ENCODE results near the gene PLGRKT. TPM values are rescaled to one million over a fixed set of nuclear protein-coding genes. Genes with fewer than 3 reads are reported as not detected.
"Not testable (repeated sequence)": the region's sequence is repeated elsewhere in the genome, so short reads cannot be mapped to it uniquely, and the experiment has no call there.

PLGRKT gene
- total and polyA plus RNA-seq, 2 experiments from 2014 or later, result 28.3 to 40.3 TPM

DNA sequence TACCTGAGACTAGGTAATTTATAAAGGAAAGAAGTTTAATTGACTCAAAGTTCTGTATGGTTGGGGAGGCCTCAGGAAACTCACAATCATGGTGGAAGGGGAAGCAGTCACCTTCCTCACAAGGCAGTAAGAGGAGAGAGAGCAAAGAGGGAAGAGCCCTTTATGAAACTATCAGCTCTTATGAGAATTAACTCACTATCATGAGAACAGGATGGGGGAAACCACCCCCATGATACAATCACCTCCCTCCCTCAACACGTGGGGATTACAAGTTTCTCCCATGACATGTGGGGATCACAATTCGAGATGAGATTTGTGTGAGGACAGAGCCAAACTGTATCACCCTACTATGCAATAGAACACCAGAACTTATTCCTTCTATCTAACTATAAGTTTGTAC lies 40.5 kb upstream of the PLGRKT start:
- Histone ChIP-seq H3K4me2 (ENCODE audit: unreplicated experiment) (no peak overlapping the region), H3K27ac (no peak overlapping the region), H3K9ac (no peak overlapping the region), H3K79me2 (ENCODE audit: insufficient read depth) (no peaks in the 10 kb centered on the region), H4K20me1 (ENCODE audit: insufficient read depth) (no peaks in the 10 kb centered on the region), H3K4me1 (ENCODE audit: insufficient read depth) (no peaks in the 10 kb centered on the region), H2AFZ (no peak overlapping the region), H3K9me3 (ENCODE audit: low read depth) (no peaks in the 10 kb centered on the region), H3K4me3 (no peak overlapping the region), H3F3A (ENCODE audit: insufficient read depth) (no peaks in the 10 kb centered on the region), H3K9me2 (ENCODE audit: insufficient read depth) (no peaks in the 10 kb centered on the region; the same call in 1 of the 2 replicates), H3K27me3 (replicated peaks; ENCODE audit: insufficient read depth) (no peaks in the 10 kb centered on the region), H3K36me3 (ENCODE audit: low read depth) (no peaks in the 10 kb centered on the region)
- in situ Hi-C loops (cut with MboI), result no loop called here
- WGBS, 2 experiments (ENCODE audit: low coverage in 1 of 2, low lambda C conversion rate in 2 of 2, missing lambda C conversion rate in 2 of 2), result 75 to 78% methylated on average over 2 of the region's 2 CpGs
- no peak for TF ChIP-seq EZH2 (IDR thresholded peaks at IDR 0.05; ENCODE audit: insufficient read depth, poor library complexity, severe bottlenecking)
- no peak for TF ChIP-seq EZH2phosphoT487 (IDR thresholded peaks at IDR 0.05; ENCODE audit: insufficient read depth, low read depth)
- no peak for DNase-seq

DNA sequence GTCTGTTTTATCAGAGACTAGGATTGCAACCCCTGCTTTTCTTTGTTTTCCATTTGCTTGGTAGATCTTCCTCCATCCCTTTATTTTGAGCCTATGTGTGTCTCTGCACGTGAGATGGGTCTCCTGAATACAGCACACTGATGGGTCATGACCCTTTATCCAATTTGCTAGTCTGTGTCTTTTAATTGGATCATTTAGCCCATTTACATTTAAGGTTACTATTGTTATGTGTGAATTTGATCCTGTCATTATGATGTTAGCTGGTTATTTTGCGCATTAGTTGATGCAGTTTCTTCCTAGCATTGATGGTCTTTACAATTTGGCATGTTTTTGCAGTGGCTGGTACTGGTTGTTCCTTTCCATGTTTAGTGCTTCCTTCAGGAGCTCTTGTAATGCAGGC lies 37.9 kb upstream of the PLGRKT start:
- H3K27ac ChIP-seq; H3K9ac ChIP-seq; in situ Hi-C loops (cut with MboI); H3K9me3 ChIP-seq (ENCODE audit: low read depth); H3K4me3 ChIP-seq; H3K27me3 ChIP-seq (replicated peaks; ENCODE audit: insufficient read depth); H3K4me1 ChIP-seq (ENCODE audit: insufficient read depth); H3K4me2 ChIP-seq (ENCODE audit: unreplicated experiment); H3K9me2 ChIP-seq (ENCODE audit: insufficient read depth); H3K79me2 ChIP-seq (ENCODE audit: insufficient read depth); DNase-seq; H3F3A ChIP-seq (ENCODE audit: insufficient read depth); H4K20me1 ChIP-seq (ENCODE audit: insufficient read depth); H3K36me3 ChIP-seq (ENCODE audit: low read depth); H2AFZ ChIP-seq: not testable (repeated sequence)
- 85 to 91% methylated on average over 2 of the region's 2 CpGs for WGBS, 2 experiments (ENCODE audit: low coverage in 1 of 2, low lambda C conversion rate in 2 of 2, missing lambda C conversion rate in 2 of 2)

DNA sequence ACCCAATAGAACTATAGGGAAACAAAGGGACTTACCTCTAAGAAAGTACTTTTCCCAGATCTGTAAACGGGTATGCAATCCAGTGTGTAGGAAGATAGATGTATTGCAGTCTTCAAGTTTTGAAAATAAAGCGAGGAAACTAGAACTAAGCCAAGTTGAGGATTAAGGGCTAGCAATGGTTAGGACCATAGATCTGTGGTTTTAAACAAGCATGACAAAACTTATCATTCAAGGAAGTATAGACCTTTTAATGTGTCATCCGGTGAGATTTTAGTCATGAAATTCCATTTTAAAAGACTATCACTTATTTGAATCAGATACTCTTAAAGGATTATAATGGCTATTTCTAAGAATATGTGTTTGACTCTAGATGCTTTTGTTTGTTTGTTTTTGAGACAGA lies 33.1 kb upstream of the PLGRKT start:
- WGBS, 2 experiments (ENCODE audit: low coverage in 1 of 2, low lambda C conversion rate in 2 of 2, missing lambda C conversion rate in 2 of 2), result 94 to 98% methylated on average over 3 of the region's 3 CpGs
- Histone ChIP-seq H3K36me3 (ENCODE audit: low read depth) (peaks cover 3% of the 10 kb centered on the region; the same call in 1 of the 2 replicates), H3K79me2 (ENCODE audit: insufficient read depth) (no peaks in the 10 kb centered on the region), H2AFZ (no peak overlapping the region), H3K4me1 (ENCODE audit: insufficient read depth) (no peaks in the 10 kb centered on the region), H3K9ac (no peak overlapping the region), H3K27ac (no peak overlapping the region), H3K4me2 (ENCODE audit: unreplicated experiment) (no peak overlapping the region), H3K9me3 (ENCODE audit: low read depth) (no peaks in the 10 kb centered on the region), H3K9me2 (ENCODE audit: insufficient read depth) (no peaks in the 10 kb centered on the region), H3F3A (ENCODE audit: insufficient read depth) (no peaks in the 10 kb centered on the region), H3K4me3 (no peak overlapping the region), H3K27me3 (replicated peaks; ENCODE audit: insufficient read depth) (no peaks in the 10 kb centered on the region), H4K20me1 (ENCODE audit: insufficient read depth) (no peaks in the 10 kb centered on the region)
- TF ChIP-seq EZH2 (IDR thresholded peaks at IDR 0.05; ENCODE audit: insufficient read depth, poor library complexity, severe bottlenecking), result no peak
- no peak for TF ChIP-seq EZH2phosphoT487 (IDR thresholded peaks at IDR 0.05; ENCODE audit: insufficient read depth, low read depth)
- DNase-seq, result no peak
- in situ Hi-C loops (cut with MboI), result no loop called here

DNA sequence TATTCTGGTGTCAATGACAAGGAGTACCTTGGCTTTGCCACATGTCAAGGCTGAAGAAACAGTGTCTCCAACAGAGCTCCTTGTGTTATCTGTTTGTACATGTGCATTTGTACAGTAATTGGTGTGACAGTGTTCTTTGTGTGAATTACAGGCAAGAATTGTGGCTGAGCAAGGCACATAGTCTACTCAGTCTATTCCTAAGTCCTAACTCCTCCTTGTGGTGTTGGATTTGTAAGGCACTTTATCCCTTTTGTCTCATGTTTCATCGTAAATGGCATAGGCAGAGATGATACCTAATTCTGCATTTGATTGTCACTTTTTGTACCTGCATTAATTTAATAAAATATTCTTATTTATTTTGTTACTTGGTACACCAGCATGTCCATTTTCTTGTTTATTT lies 32.4 kb upstream of the PLGRKT start:
- H3K9me2 ChIP-seq (ENCODE audit: insufficient read depth), result no peaks in the 10 kb centered on the region
- H3K27me3 ChIP-seq (replicated peaks; ENCODE audit: insufficient read depth), result no peaks in the 10 kb centered on the region
- H3K9ac ChIP-seq, result no peak overlapping the region
- no peaks in the 10 kb centered on the region for H3F3A ChIP-seq (ENCODE audit: insufficient read depth)
- peaks cover 3% of the 10 kb centered on the region; the same call in 1 of the 2 replicates for H3K36me3 ChIP-seq (ENCODE audit: low read depth)
- WGBS, 2 experiments (ENCODE audit: low coverage in 1 of 2, low lambda C conversion rate in 2 of 2, missing lambda C conversion rate in 2 of 2), result 61 to 67% methylated on average over 1 of the region's 1 CpG
- H4K20me1 ChIP-seq (ENCODE audit: insufficient read depth), result no peaks in the 10 kb centered on the region
- H3K4me1 ChIP-seq (ENCODE audit: insufficient read depth), result no peaks in the 10 kb centered on the region
- H3K4me3 ChIP-seq, result no peak overlapping the region
- no peak overlapping the region for H3K27ac ChIP-seq
- in situ Hi-C loops (cut with MboI), result no loop called here
- no peak overlapping the region for H3K4me2 ChIP-seq (ENCODE audit: unreplicated experiment)
- no peaks in the 10 kb centered on the region for H3K9me3 ChIP-seq (ENCODE audit: low read depth)
- no peak for TF ChIP-seq EZH2 (IDR thresholded peaks at IDR 0.05; ENCODE audit: insufficient read depth, poor library complexity, severe bottlenecking)
- no peak for TF ChIP-seq EZH2phosphoT487 (IDR thresholded peaks at IDR 0.05; ENCODE audit: insufficient read depth, low read depth)
- DNase-seq, result no peak
- no peak overlapping the region for H2AFZ ChIP-seq
- H3K79me2 ChIP-seq (ENCODE audit: insufficient read depth), result no peaks in the 10 kb centered on the region

DNA sequence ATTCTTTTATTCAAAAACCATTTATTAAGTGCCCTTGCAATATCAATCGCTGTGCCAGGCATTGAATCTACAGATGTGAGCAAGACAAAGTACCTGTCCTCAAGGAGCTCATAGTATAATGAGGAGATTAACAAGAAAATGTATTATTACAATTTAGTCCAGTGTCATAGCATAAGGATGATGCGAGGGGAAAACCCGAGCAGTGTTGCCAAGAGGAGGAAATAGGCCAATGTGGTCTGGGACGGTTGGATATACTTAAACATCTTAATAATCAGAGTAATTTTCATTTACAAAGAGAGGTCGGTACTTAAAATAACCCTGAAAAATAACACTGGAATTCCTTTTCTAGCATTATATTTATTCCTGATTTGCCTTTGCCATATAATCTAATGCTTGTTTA lies 31.1 kb upstream of the PLGRKT start:
- Histone ChIP-seq H3K4me3 (no peak overlapping the region), H3K36me3 (ENCODE audit: low read depth) (peaks cover 3% of the 10 kb centered on the region; the same call in 1 of the 2 replicates), H3K9me3 (ENCODE audit: low read depth) (no peaks in the 10 kb centered on the region), H4K20me1 (ENCODE audit: insufficient read depth) (no peaks in the 10 kb centered on the region), H3K9me2 (ENCODE audit: insufficient read depth) (no peaks in the 10 kb centered on the region), H2AFZ (no peak overlapping the region), H3K79me2 (ENCODE audit: insufficient read depth) (no peaks in the 10 kb centered on the region), H3K4me1 (ENCODE audit: insufficient read depth) (no peaks in the 10 kb centered on the region), H3F3A (ENCODE audit: insufficient read depth) (no peaks in the 10 kb centered on the region), H3K27ac (no peak overlapping the region), H3K4me2 (ENCODE audit: unreplicated experiment) (no peak overlapping the region), H3K27me3 (replicated peaks; ENCODE audit: insufficient read depth) (no peaks in the 10 kb centered on the region), H3K9ac (no peak overlapping the region)
- no peak for DNase-seq
- 83 to 93% methylated on average over 5 of the region's 5 CpGs for WGBS, 2 experiments (ENCODE audit: low coverage in 1 of 2, low lambda C conversion rate in 2 of 2, missing lambda C conversion rate in 2 of 2)
- in situ Hi-C loops (cut with MboI), result no loop called here
- no peak for TF ChIP-seq EZH2 (IDR thresholded peaks at IDR 0.05; ENCODE audit: insufficient read depth, poor library complexity, severe bottlenecking)
- TF ChIP-seq EZH2phosphoT487 (IDR thresholded peaks at IDR 0.05; ENCODE audit: insufficient read depth, low read depth), result no peak

All from GM23248 (cell line).